HCT116 (cell line): ENCODE measurements around the gene SH2D3C. TPM values are rescaled to one million over a fixed set of nuclear protein-coding genes. Genes with fewer than 3 reads are reported as not detected.

Source experiments
- ATAC-seq: fragments of 200-7000 bp; cut with Tn5 transposase; 2 replicates; pipeline ENCODE4 v1.9.1; 2020; ENCODE audit warnings: mild to moderate bottlenecking, moderate library complexity
- BruUV-seq: library from RNA; stranded (reverse); fragments of 400-500 nt; replicated peaks from 2 replicates; lab custom pipeline; 2021; lab: Mats Ljungman, UMichigan
- CTCF ChIA-PET: fragments of 300-600 bp; sonication (Branson Sonifier 250); formaldehyde crosslinking; loops from one replicate; lab custom pipeline; 2021; ENCODE audit warnings: antibody characterized with exemption; lab: Charles Lee
- POLR2A ChIA-PET: fragments of 300-600, 350-600 bp; sonication (Branson Sonifier 250); formaldehyde crosslinking; loops from one replicate; lab custom pipeline; 2021; ENCODE audit warnings: antibody characterized with exemption; lab: Charles Lee
- RAD21 ChIA-PET, 2 experiments: fragments of 300-600 bp; sonication (Branson Sonifier 250); formaldehyde crosslinking; loops; one replicate each; lab custom pipeline; 2023; ENCODE audit warnings: low total read pairs in 2 of 2; ENCODE audit not compliant: uncharacterized antibody in 2 of 2, unreplicated experiment in 2 of 2, low non-redundant PET in 1 of 2; lab: Charles Lee
- DNase-seq: peaks from one replicate; pipeline ENCODE4 v3.0.0-alpha.2; 2010; ENCODE audit warnings: low read depth, low spot score
- H2AFZ ChIP-seq: fragments of 200-600 bp; shearing (Covaris generic), sonication (generic); 2 replicates; pipeline ENCODE4 v1.6.1; 2017; ENCODE audit warnings: low read depth, mixed run types, mixed read lengths, antibody characterized with exemption, low read length; ENCODE audit not compliant: poor library complexity, severe bottlenecking
- H3K27ac ChIP-seq: 2 replicates; pipeline ENCODE4 v1.5.1; 2012; ENCODE audit warnings: low read depth, low read length
- H3K27me3 ChIP-seq: fragments of 200-600 bp; sonication (generic); 2 replicates; pipeline ENCODE4 v1.6.1; 2016; ENCODE audit warnings: mixed run types, low read length, mixed read lengths; ENCODE audit not compliant: insufficient read depth
- H3K36me3 ChIP-seq, 2 experiments: fragments of 200-500 bp in 1 of 2; fragments of 200-600 bp in 1 of 2; sonication (Bioruptor generic) in 1 of 2; sonication (generic) in 1 of 2; 2 replicates each; pipeline versions ENCODE4 v1.5.1 to v1.6.1; 2014 to 2016; ENCODE audit warnings: low read length in 2 of 2, inconsistent platforms in 1 of 2, mixed read lengths in 1 of 2, mixed run types in 1 of 2; ENCODE audit not compliant: insufficient read depth in 2 of 2, control insufficient read depth in 1 of 2
- H3K4me1 ChIP-seq, 2 experiments: fragments of 200-600 bp in 1 of 2; sonication (generic) in 1 of 2; 2 replicates each; pipeline versions ENCODE4 v1.5.1 to v1.6.1; 2012 to 2017; ENCODE audit warnings: low read length in 2 of 2, inconsistent platforms in 1 of 2, mild to moderate bottlenecking in 1 of 2, mixed read lengths in 1 of 2, mixed run types in 1 of 2, moderate library complexity in 1 of 2; ENCODE audit not compliant: insufficient read depth in 2 of 2, control insufficient read depth in 1 of 2
- H3K4me2 ChIP-seq: fragments of 200-600 bp; sonication (generic); 2 replicates; pipeline ENCODE4 v1.6.1; 2017; ENCODE audit warnings: mixed run types, low read length, mixed read lengths
- H3K4me3 ChIP-seq, 2 experiments: fragments of 200-600 bp in 1 of 2; sonication (generic) in 1 of 2; replicated peaks in 1 of 2; 2 replicates each; pipeline ENCODE4 v1.5.1; 2011 to 2016; ENCODE audit warnings: low read length in 2 of 2, control low read depth in 1 of 2, low read depth in 1 of 2, mild to moderate bottlenecking in 1 of 2, mixed read lengths in 1 of 2, mixed run types in 1 of 2
- H3K79me2 ChIP-seq: fragments of 200-600 bp; sonication (generic); 2 replicates; pipeline ENCODE4 v1.6.1; 2017; ENCODE audit warnings: mild to moderate bottlenecking, mixed run types, low read length, moderate library complexity, mixed read lengths; ENCODE audit not compliant: insufficient read depth
- H3K9ac ChIP-seq: fragments of 200-600 bp; sonication (generic); 2 replicates; pipeline ENCODE4 v1.6.1; 2016; ENCODE audit warnings: low read length, mixed read lengths
- H3K9me2 ChIP-seq: fragments of 200-600 bp; sonication (generic), shearing (Covaris generic); 2 replicates; pipeline ENCODE4 v1.6.1; 2017; ENCODE audit warnings: mixed run types, mild to moderate bottlenecking, moderate library complexity; ENCODE audit not compliant: insufficient read depth
- H3K9me3 ChIP-seq, 2 experiments: fragments of 200-500 bp in 1 of 2; fragments of 200-600 bp in 1 of 2; sonication (Bioruptor generic) in 1 of 2; sonication (generic) in 1 of 2; 2 replicates each; pipeline ENCODE4 v1.6.1; 2014 to 2017; ENCODE audit warnings: low read length in 2 of 2, mixed read lengths in 2 of 2, inconsistent platforms in 1 of 2, low read depth in 1 of 2, mild to moderate bottlenecking in 1 of 2, mixed run types in 1 of 2, moderate library complexity in 1 of 2; ENCODE audit not compliant: control insufficient read depth in 1 of 2, insufficient read depth in 1 of 2
- H4K20me1 ChIP-seq: fragments of 200-600 bp; sonication (generic), shearing (Covaris generic); 2 replicates; pipeline ENCODE4 v1.6.1; 2017; ENCODE audit warnings: mixed run types, mild to moderate bottlenecking, moderate library complexity; ENCODE audit not compliant: insufficient read depth
- CBX3 ChIP-seq: IDR thresholded peaks from 2 replicates; pipeline ENCODE4 v1.6.1; 2012; ENCODE audit warnings: low read depth
- CEBPB ChIP-seq: IDR thresholded peaks from 2 replicates; pipeline ENCODE4 v1.6.1; 2012; ENCODE audit warnings: low read depth
- EGR1 ChIP-seq: IDR thresholded peaks from 2 replicates; pipeline ENCODE4 v1.6.1; 2012; ENCODE audit warnings: low read depth
- SRF ChIP-seq: IDR thresholded peaks from 2 replicates; pipeline ENCODE4 v1.6.1; 2012; ENCODE audit warnings: low read depth
- TCF7L2 ChIP-seq: IDR thresholded peaks from 2 replicates; pipeline ENCODE4 v1.7.0; 2011; ENCODE audit warnings: borderline replicate concordance, inconsistent platforms; ENCODE audit not compliant: insufficient read depth, insufficient read length; ENCODE audit errors: extremely low read depth
- ZFX ChIP-seq: fragments of 450-650 bp; IDR thresholded peaks from 2 replicates; pipeline ENCODE4 v1.6.1; 2017
- ZNF274 ChIP-seq: fragments of 200-500 bp; sonication (Bioruptor generic); IDR thresholded peaks from 2 replicates; pipeline ENCODE4 v1.6.1; 2014; ENCODE audit warnings: mild to moderate bottlenecking, low read depth, low read length, inconsistent platforms
- intact Hi-C: fragments of 100-400 bp; cut with micrococcal nuclease; formaldehyde crosslinking; loops from 2 replicates; pipeline ENCODE4 v1.10.0; 2022
- total RNA-seq: library from RNA; stranded (reverse); gene quantifications from one replicate; pipeline ENCODE4 v1.2.1, GENCODE V29; 2021; ENCODE audit not compliant: unreplicated experiment

The SH2D3C gene
- total RNA-seq, 1 experiment from 2014 or later: 1.3 TPM

DNA sequence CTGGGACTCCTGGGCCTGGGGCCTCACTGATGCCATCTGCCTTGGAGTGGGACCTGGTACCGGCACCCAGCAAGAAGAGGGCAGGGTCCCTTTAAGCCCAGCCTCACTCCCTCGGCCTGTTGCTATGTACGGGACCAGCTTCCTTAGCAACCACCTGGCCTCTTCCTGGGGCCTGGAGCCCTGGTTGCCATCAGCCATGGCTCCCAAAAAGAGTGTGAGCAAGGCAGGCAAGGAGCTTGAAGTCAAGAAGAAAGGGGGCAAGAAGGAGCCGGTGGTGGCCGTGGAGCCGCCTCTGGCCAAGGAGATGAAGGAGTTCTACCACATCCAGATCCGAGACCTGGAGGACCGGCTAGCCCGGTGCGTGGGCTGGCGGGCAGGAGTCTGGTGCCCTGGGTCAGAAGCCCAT, 71.6 kb downstream of the SH2D3C start, which contains the start of gene CFAP157:
Gene CFAP157, plus strand, starts transcription at position 153 of the 406 bp plus-strand sequence. Its CDS starts 44 bp downstream, at position 197.
- ChIA-PET CTCF (interaction anchor here (1.5 kb wide), 1 partner anchor 28 kb away, joined by 6 read pairs; the partner anchor contains the start of gene TOR2A), POLR2A (no interaction called here), RAD21 (interaction anchor here in 1 of 2 experiments (1.2 kb wide), 1 partner anchor 28 kb away, joined by 3 read pairs; the partner anchor contains the start of gene TOR2A)
- Histone ChIP-seq H3K4me3 (0 out of 4 replicates have a peak within 1 kb of the TSS, but pooled peaks of 1 of the 2 experiments have one; percentile 2), H3K36me3 (no peaks in the 10 kb centered on the region), H3K27me3 (no peaks in the 10 kb centered on the region), H3K9me2 (no peaks in the 10 kb centered on the region), H3K9ac (no peak within 1 kb of the TSS), H3K9me3 (no peaks in the 10 kb centered on the region), H3K4me1 (peaks cover 9 to 24% of the 10 kb centered on the region in 2 experiments; a peak in 3 of 4 replicates), H3K4me2 (peak within 1 kb of the TSS; percentile 31), H4K20me1 (no peaks in the 10 kb centered on the region), H3K79me2 (no peaks in the 10 kb centered on the region), H3K27ac (no peak within 1 kb of the TSS), H2AFZ (no peak within 1 kb of the TSS)
- no peak for TF ChIP-seq ZNF274
- TF ChIP-seq ZFX: peak; percentile 22; the same call in 1 of the 2 replicates
- no TSS peak for BruUV-seq
- DNase-seq (no peak), ATAC-seq (peak; percentile 58)
- intact Hi-C loops: loop anchor here (1.0 kb wide), 1 partner anchor 27 kb away; no protein-coding TSS in a partner anchor

DNA sequence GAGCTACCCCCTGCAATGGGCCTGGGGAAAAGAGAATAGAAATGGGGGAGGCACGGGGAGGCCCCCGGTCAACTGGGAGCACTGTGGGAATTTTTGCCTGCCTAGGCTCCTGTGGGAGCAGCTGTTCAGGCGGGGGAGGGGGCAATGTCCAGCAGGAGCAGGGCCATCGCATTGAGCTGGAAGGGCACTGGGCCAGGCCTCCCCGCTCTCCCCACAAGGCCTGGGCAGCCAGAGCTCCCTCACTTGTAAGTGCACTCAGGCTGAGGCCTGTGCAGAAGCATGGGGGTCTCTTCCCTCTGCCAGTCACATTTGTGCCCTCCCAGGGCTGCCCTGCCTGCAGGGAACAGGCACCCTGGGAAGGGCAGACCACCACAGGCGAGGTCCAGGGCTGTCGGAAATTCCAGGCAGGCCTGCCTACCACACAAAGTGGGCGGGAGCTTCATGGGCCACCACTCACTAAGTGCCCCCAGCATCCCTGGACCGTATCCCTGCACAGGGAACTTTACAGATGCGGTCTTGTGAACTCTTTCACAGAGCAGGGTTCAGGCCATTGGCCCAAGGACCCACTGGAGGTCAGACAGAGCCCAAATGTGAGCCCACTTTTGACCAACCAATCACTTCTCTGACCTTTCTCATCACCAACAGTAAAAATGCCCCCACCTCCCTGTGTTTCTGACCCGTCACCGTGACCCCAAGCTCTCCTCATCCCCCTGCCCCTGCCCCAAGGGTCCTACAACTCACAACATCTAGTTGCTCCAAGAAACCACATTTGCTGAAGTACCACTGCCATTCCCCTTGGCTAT, 72.7 kb downstream of the SH2D3C start:
- Histone ChIP-seq H3K27me3 (no peaks in the 10 kb centered on the region), H3K4me1 (peaks cover 17 to 34% of the 10 kb centered on the region in 2 experiments), H3K9me2 (no peaks in the 10 kb centered on the region), H3K36me3 (no peaks in the 10 kb centered on the region), H4K20me1 (no peaks in the 10 kb centered on the region), H3K9ac (no peak overlapping the region), H3K4me2 (no peak overlapping the region), H3K27ac (no peak overlapping the region), H2AFZ (no peak overlapping the region), H3K9me3 (no peaks in the 10 kb centered on the region), H3K4me3 (no peak overlapping the region), H3K79me2 (no peaks in the 10 kb centered on the region)
- intact Hi-C loops: no loop called here
- BruUV-seq: no TSS peak
- CTCF ChIA-PET: no interaction called here
- ATAC-seq: no peak
- DNase-seq: no peak
- TF ChIP-seq CBX3 (no peak), CEBPB (no peak), SRF (no peak), EGR1 (no peak), TCF7L2 (no peak)
- POLR2A ChIA-PET: interaction anchor here (1.3 kb wide), 1 partner anchor 16 kb away, joined by 3 read pairs; no protein-coding TSS in a partner anchor
- RAD21 ChIA-PET: interaction anchor here in 1 of 2 experiments (1.2 kb wide), 1 partner anchor 29 kb away, joined by 3 read pairs; the partner anchor contains the start of gene TOR2A
